Transverse colon (tissue), 4 donors: ENCODE data around the gene AKR7A2.

Experiments
- EP300 ChIP-seq: sonication (generic); formaldehyde crosslinking; IDR thresholded peaks from one replicate; pipeline ENCODE4 v1.6.1; 2017; ENCODE audit warnings: antibody characterized with exemption, low read depth
- POLR2A ChIP-seq: fragments of 450-650 bp; IDR thresholded peaks from one replicate; pipeline ENCODE4 v1.6.1; 2016; ENCODE audit warnings: antibody characterized with exemption, mild to moderate bottlenecking, moderate library complexity
- POLR2AphosphoS5 ChIP-seq, 3 donors: sonication (generic); formaldehyde crosslinking; IDR thresholded peaks; one replicate each; pipeline ENCODE4 v1.6.1; 2016; ENCODE audit warnings: antibody characterized with exemption in 3 of 3
- TF ChIP-seq, protein P1 (sequence below), 5 experiments: fragments of 200-600 bp in 3 of 5; fragments of 450-650 bp in 2 of 5; sonication (generic) in 3 of 5; IDR thresholded peaks; 1 replicate in 2 of 5; 2 replicates in 3 of 5; pipeline ENCODE4 v1.5.1; 2016 to 2017; ENCODE audit warnings: antibody characterized with exemption in 5 of 5, inconsistent platforms in 3 of 5, mild to moderate bottlenecking in 2 of 5, moderate library complexity in 1 of 5

DNA sequence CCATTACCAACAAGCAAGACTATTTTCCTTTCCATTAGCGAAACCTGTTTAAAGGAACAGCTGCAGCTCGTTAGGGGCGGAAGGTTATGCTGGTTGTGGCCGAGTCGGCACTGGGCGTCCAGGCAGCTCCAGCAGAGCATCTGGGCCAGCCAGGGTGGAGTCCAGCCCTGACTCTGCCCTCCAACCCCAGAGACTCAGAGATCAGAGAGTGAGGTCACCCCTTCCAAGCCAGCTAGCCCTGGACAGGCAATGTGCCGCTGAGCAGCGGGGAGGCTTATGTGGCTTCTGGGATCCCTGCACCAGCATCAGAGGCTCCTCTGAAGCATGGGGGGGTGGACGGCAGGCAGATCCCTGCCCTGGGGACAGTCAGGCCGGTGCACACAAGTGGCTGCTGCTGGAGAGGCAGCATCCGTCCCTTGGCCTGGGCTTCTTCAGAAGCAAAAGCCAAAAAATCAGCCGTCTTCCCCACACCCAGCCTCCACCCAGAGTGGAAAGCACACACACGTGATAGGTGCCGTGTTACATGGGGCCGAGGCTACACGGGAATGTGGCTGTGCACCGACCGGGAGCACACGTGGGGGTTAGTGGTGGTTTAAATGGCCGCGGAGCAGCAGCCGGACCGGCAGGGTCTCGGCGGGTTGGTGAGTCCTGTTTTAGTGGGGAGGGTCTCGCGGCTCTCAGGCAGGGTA lies 30.3 kb upstream of the AKR7A2 start:
- TF ChIP-seq, protein P1, sequence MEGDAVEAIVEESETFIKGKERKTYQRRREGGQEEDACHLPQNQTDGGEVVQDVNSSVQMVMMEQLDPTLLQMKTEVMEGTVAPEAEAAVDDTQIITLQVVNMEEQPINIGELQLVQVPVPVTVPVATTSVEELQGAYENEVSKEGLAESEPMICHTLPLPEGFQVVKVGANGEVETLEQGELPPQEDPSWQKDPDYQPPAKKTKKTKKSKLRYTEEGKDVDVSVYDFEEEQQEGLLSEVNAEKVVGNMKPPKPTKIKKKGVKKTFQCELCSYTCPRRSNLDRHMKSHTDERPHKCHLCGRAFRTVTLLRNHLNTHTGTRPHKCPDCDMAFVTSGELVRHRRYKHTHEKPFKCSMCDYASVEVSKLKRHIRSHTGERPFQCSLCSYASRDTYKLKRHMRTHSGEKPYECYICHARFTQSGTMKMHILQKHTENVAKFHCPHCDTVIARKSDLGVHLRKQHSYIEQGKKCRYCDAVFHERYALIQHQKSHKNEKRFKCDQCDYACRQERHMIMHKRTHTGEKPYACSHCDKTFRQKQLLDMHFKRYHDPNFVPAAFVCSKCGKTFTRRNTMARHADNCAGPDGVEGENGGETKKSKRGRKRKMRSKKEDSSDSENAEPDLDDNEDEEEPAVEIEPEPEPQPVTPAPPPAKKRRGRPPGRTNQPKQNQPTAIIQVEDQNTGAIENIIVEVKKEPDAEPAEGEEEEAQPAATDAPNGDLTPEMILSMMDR (IDR thresholded peaks at IDR 0.05) = no peak
- TF ChIP-seq POLR2A (no peak), EP300 (no peak), POLR2AphosphoS5 (IDR thresholded peaks at IDR 0.05) (no peak)
